K562 (cell line): Measurements from ENCODE around the gene ZNF213. TPM values are rescaled to one million over a fixed set of nuclear protein-coding genes. Genes with fewer than 3 reads are reported as not detected.
A peak's percentile ranks its signal among the peaks of the same experiment; 100 is the strongest.

Source experiments
- CCNT2 ChIP-seq: IDR thresholded peaks from 2 replicates; pipeline ENCODE4 v1.6.1; 2011; ENCODE audit warnings: borderline replicate concordance, low read depth, mild to moderate bottlenecking, moderate library complexity, mixed read lengths, low read length; ENCODE audit not compliant: insufficient read length; ENCODE audit errors: extremely low read depth
- EP400 ChIP-seq: fragments of 450-650 bp; IDR thresholded peaks from 2 replicates; pipeline ENCODE4 v1.6.1; 2017; ENCODE audit warnings: antibody characterized with exemption, mild to moderate bottlenecking, moderate library complexity
- HMG20B ChIP-seq: fragments of 250-450 bp; sonication (Bioruptor Pico); IDR thresholded peaks from 2 replicates; pipeline ENCODE4 v1.5.0; 2021; ENCODE audit warnings: mild to moderate bottlenecking
- KDM4B ChIP-seq, 2 experiments: fragments of 450-650 bp in 1 of 2; sonication (generic) in 1 of 2; IDR thresholded peaks; 2 replicates each; pipeline ENCODE4 v1.6.1; 2016 to 2017; ENCODE audit warnings: borderline replicate concordance in 2 of 2, antibody characterized with exemption in 1 of 2, low read depth in 1 of 2, mild to moderate bottlenecking in 1 of 2
- NR1H2 ChIP-seq: sonication (generic); formaldehyde crosslinking; IDR thresholded peaks from 2 replicates; pipeline ENCODE4 v1.4.0; 2020; ENCODE audit warnings: mild to moderate bottlenecking, missing genetic modification reagents
- PTRF ChIP-seq: fragments of 450-650 bp; IDR thresholded peaks from 2 replicates; pipeline ENCODE4 v1.6.1; 2016; ENCODE audit warnings: mild to moderate bottlenecking, missing genetic modification characterization, missing compliant biosample characterization
- RBM14 ChIP-seq: fragments of 200-400 bp; formaldehyde crosslinking; IDR thresholded peaks from 2 replicates; pipeline ENCODE4 v1.6.1; 2018; ENCODE audit warnings: low read depth, mild to moderate bottlenecking, low read length, moderate library complexity, borderline replicate concordance; ENCODE audit not compliant: insufficient read depth
- RBM22 ChIP-seq: fragments of 200-400 bp; formaldehyde crosslinking; IDR thresholded peaks from 2 replicates; pipeline ENCODE4 v1.6.1; 2018; ENCODE audit warnings: low read length, low read depth; ENCODE audit not compliant: poor library complexity, severe bottlenecking
- ZBTB40 ChIP-seq, 2 experiments: fragments of 450-650 bp in 1 of 2; sonication (generic) in 1 of 2; formaldehyde crosslinking in 1 of 2; IDR thresholded peaks; 2 replicates each; pipeline versions ENCODE4 v1.7.1 to v1.9.0; 2016 to 2022; ENCODE audit warnings: inconsistent platforms in 1 of 2, mild to moderate bottlenecking in 1 of 2, missing genetic modification reagents in 1 of 2
- ZNF121 ChIP-seq: sonication (generic); formaldehyde crosslinking; conservative IDR thresholded peaks from 2 replicates; pipeline ENCODE4 v1.8.0; 2022; ENCODE audit warnings: missing genetic modification reagents
- ZNF384 ChIP-seq: IDR thresholded peaks from 2 replicates; pipeline ENCODE4 v1.6.1; 2012; ENCODE audit warnings: low read depth, low read length, improper control_type of control experiment
- polyA plus RNA-seq, 8 experiments: library from polyadenylated mRNA; depleted of rRNA in 4 of 8; stranded (reverse) in 5 of 8; unstranded in 3 of 8; fragments of >200 nt; fragmentation: Nextera tagmentation in 2 of 8; fragmentation: Illumina TruSeq in 1 of 8; extraction: Ambion mirVana in 2 of 8; extraction: Trizol in 1 of 8; gene quantifications; 2 replicates each; pipeline versions ENCODE4 v1.2.1 to v1.2.3, GENCODE V29; 2011 to 2014; ENCODE audit warnings: inconsistent platforms in 1 of 8, missing spikeins in 1 of 8
- total RNA-seq, 7 experiments: library from RNA; depleted of rRNA in 6 of 7; stranded (reverse); fragments of >200 nt in 6 of 7; fragmentation: Illumina TruSeq in 2 of 7; extraction: Trizol in 2 of 7; gene quantifications; 2 replicates each; pipeline versions ENCODE4 v1.2.1 to v1.2.3, GENCODE V29; 2011 to 2021; ENCODE audit warnings: low replicate concordance in 1 of 7
- TF ChIP-seq, protein P1 (sequence below): fragments of 200-400 bp; formaldehyde crosslinking; IDR thresholded peaks from 2 replicates; pipeline ENCODE4 v1.6.1; 2017; ENCODE audit warnings: mild to moderate bottlenecking, low read depth, low read length, moderate library complexity
- TF ChIP-seq, protein P2 (sequence below): IDR thresholded peaks from 2 replicates; pipeline ENCODE4 v1.6.1; 2012; ENCODE audit warnings: low read depth, low read length, improper control_type of control experiment, borderline replicate concordance

ZNF213 gene
- total and polyA plus RNA-seq, 9 of the 15 experiments (the other 6 are each of a cell fraction or from before 2014, with no cell fraction given) = 0.49 to 10.0 (median 1.8) TPM

DNA sequence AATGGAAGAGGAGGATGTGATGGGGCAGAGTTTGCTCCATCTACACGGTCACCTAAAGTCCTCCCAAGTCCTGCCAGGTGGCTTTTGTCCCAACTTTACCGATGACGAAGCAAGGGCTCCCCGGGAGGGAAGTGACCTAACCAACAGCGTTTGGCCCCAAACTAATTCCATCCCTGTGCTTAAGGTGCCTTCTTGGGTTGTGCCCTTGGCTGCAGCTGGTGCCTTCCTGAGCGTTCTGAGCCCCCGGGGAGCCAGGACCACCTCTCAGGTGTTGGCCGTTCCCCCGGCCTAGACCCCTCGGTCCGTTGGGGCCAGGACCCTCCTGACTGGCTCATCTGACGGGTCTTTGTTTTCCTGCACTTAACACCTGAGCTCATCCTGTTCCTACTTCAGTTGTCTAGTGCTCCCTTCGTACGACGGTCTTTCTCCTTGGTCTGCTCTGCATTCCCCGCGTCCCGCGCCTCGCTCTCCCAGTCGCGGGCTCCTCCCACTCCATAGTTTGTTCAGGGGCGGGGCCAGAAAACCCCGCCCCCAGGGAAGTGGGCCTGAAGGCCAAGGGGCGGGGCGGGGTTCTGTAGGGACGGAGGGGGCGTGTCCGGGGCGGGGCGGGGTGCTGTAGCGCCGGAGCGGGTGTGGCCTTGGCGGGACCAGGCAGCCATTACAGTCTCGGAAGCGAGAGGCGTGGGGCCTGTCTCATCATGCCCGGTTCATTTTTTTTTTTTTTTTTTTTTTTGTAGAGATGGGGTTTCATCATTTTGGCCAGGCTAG lies 34.9 kb upstream of the ZNF213 start (continued):
- TF ChIP-seq NR1H2 = no peak
- TF ChIP-seq EP400 = no peak
- no peak for TF ChIP-seq KDM4B (IDR thresholded peaks at IDR 0.05; ENCODE audit: borderline replicate concordance in 2 of 2, low read depth in 1 of 2)
- TF ChIP-seq, protein P1, sequence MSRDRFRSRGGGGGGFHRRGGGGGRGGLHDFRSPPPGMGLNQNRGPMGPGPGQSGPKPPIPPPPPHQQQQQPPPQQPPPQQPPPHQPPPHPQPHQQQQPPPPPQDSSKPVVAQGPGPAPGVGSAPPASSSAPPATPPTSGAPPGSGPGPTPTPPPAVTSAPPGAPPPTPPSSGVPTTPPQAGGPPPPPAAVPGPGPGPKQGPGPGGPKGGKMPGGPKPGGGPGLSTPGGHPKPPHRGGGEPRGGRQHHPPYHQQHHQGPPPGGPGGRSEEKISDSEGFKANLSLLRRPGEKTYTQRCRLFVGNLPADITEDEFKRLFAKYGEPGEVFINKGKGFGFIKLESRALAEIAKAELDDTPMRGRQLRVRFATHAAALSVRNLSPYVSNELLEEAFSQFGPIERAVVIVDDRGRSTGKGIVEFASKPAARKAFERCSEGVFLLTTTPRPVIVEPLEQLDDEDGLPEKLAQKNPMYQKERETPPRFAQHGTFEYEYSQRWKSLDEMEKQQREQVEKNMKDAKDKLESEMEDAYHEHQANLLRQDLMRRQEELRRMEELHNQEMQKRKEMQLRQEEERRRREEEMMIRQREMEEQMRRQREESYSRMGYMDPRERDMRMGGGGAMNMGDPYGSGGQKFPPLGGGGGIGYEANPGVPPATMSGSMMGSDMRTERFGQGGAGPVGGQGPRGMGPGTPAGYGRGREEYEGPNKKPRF = no peak
- TF ChIP-seq HMG20B (CRISPR knock-in tag) = no peak
- no peak for TF ChIP-seq RBM22
- TF ChIP-seq, protein P2, sequence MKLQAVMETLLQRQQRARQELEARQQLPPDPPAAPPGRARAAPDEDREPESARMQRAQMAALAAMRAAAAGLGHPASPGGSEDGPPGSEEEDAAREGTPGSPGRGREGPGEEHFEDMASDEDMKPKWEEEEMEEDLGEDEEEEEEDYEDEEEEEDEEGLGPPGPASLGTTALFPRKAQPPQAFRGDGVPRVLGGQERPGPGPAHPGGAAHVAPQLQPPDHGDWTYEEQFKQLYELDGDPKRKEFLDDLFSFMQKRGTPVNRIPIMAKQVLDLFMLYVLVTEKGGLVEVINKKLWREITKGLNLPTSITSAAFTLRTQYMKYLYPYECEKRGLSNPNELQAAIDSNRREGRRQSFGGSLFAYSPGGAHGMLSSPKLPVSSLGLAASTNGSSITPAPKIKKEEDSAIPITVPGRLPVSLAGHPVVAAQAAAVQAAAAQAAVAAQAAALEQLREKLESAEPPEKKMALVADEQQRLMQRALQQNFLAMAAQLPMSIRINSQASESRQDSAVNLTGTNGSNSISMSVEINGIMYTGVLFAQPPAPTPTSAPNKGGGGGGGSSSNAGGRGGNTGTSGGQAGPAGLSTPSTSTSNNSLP = no peak
- TF ChIP-seq ZNF384 = peak; percentile 88
- no peak for TF ChIP-seq RBM14
- no peak for TF ChIP-seq ZNF121
- no peak for TF ChIP-seq CCNT2
- TF ChIP-seq PTRF (tag) = no peak
- TF ChIP-seq ZBTB40 (IDR thresholded peaks at IDR 0.05) = peak; percentile 66
- TF ChIP-seq ZBTB40 (CRISPR knock-in tag; IDR thresholded peaks at IDR 0.05) = no peak
